Esophagus muscularis mucosa (tissue), 4 donors: ENCODE measurements around the gene LPO. TPM values are rescaled to one million over a fixed set of nuclear protein-coding genes. Genes with fewer than 3 reads are reported as not detected.

Source experiments
- DNase-seq: peaks from one replicate; pipeline ENCODE4 v3.0.0-alpha.2; 2017; ENCODE audit errors: extremely low spot score
- H3K27ac ChIP-seq, 4 donors: fragments of 200-600 bp; sonication (generic); replicated peaks in 1 of 4; 1 replicate in 3 of 4; 2 replicates in 1 of 4; pipeline ENCODE4 v1.5.1; 2016 to 2019; ENCODE audit warnings: mild to moderate bottlenecking in 1 of 4
- H3K27me3 ChIP-seq, 4 donors: fragments of 200-600 bp; sonication (generic); one replicate each; pipeline versions ENCODE4 v1.5.1 to v1.6.0; 2016 to 2019
- H3K36me3 ChIP-seq, 4 donors: fragments of 200-600 bp; sonication (generic); one replicate each; pipeline ENCODE4 v1.5.1; 2016 to 2019
- H3K4me1 ChIP-seq, 4 donors: fragments of 200-600 bp; sonication (generic); one replicate each; pipeline ENCODE4 v1.5.1; 2016 to 2019
- H3K4me3 ChIP-seq, 4 donors: fragments of 200-600 bp; sonication (generic); 1 replicate in 2 of 4; 2 replicates in 2 of 4; pipeline ENCODE4 v1.5.1; 2016 to 2019; ENCODE audit warnings: mild to moderate bottlenecking in 4 of 4, moderate library complexity in 1 of 4
- H3K9me3 ChIP-seq, 4 donors: fragments of 200-600 bp; sonication (generic); 1 replicate in 3 of 4; 2 replicates in 1 of 4; pipeline ENCODE4 v1.5.1; 2016 to 2019
- CTCF ChIP-seq, 3 experiments: fragments of 200-600 bp in 2 of 3; fragments of 450-650 bp in 1 of 3; sonication (generic) in 2 of 3; IDR thresholded peaks; one replicate each; pipeline ENCODE4 v1.5.1; 2017 to 2019; ENCODE audit warnings: antibody characterized with exemption in 3 of 3, mild to moderate bottlenecking in 2 of 3, moderate library complexity in 1 of 3
- EP300 ChIP-seq: sonication (generic); formaldehyde crosslinking; IDR thresholded peaks from one replicate; pipeline ENCODE4 v1.6.1; 2017; ENCODE audit warnings: antibody characterized with exemption
- POLR2A ChIP-seq: fragments of 450-650 bp; IDR thresholded peaks from one replicate; pipeline ENCODE4 v1.6.1; 2017; ENCODE audit warnings: antibody characterized with exemption, moderate library complexity, mild to moderate bottlenecking, low read depth
- POLR2AphosphoS5 ChIP-seq, 2 donors: sonication (generic); formaldehyde crosslinking; IDR thresholded peaks; one replicate each; pipeline ENCODE4 v1.6.1; 2017; ENCODE audit warnings: antibody characterized with exemption in 2 of 2
- WGBS: methylation state at CpG from one replicate; pipeline ENCODE4 v1.1.5; 2018; 5-methylcytosine and 5-hydroxymethylcytosine counted together
- intact Hi-C: fragments of 100-400 bp; cut with DNase I; formaldehyde crosslinking; loops from one replicate; pipeline ENCODE4 v1.15.1; 2023
- total RNA-seq, 4 donors: library from RNA; depleted of rRNA; stranded (reverse); fragments of >200 nt; gene quantifications; one replicate each; pipeline versions ENCODE4 v1.1.0 to v1.2.1, GENCODE V29; 2016

LPO gene
- total RNA-seq, 4 donors from 2014 or later: not detected

GRCh38 chr17:58250344-58251011 is 12.1 kb downstream of the LPO start:
- TF ChIP-seq POLR2AphosphoS5 (IDR thresholded peaks at IDR 0.05) (no peak), EP300 (no peak), CTCF (IDR thresholded peaks at IDR 0.05) (no peak), POLR2A (no peak)
- no peak for DNase-seq
- H3K36me3 ChIP-seq: no peaks in the 10 kb centered on the region
- intact Hi-C loops: no loop called here
- WGBS: 95% methylated on average over 12 of the region's 12 CpGs
- H3K9me3 ChIP-seq: no peaks in the 10 kb centered on the region
- peaks cover 0 to 66% (median 3%) of the 10 kb centered on the region in 4 donors for H3K27me3 ChIP-seq
- peaks cover 7 to 15% (median 12%) of the 10 kb centered on the region in 4 donors for H3K4me1 ChIP-seq
- H3K27ac ChIP-seq: no peak overlapping the region
- no peak overlapping the region for H3K4me3 ChIP-seq

GRCh38 chr17:58252141-58252540 is 13.8 kb downstream of the LPO start:
- peaks cover 0 to 66% (median 3%) of the 10 kb centered on the region in 4 donors for H3K27me3 ChIP-seq
- 71% methylated on average over 8 of the region's 9 CpGs for WGBS
- H3K27ac ChIP-seq: no peak overlapping the region
- no peak for DNase-seq
- intact Hi-C loops: no loop called here
- H3K4me3 ChIP-seq: no peak overlapping the region
- H3K9me3 ChIP-seq: no peaks in the 10 kb centered on the region
- H3K4me1 ChIP-seq: peaks cover 7 to 15% (median 12%) of the 10 kb centered on the region in 4 donors
- TF ChIP-seq CTCF (IDR thresholded peaks at IDR 0.05) (no peak), POLR2AphosphoS5 (IDR thresholded peaks at IDR 0.05) (no peak), POLR2A (no peak), EP300 (no peak)
- no peaks in the 10 kb centered on the region for H3K36me3 ChIP-seq

- H3K27me3 ChIP-seq: peaks cover 0 to 68% (median 3%) of the 10 kb centered on the region in 4 donors
- H3K4me3 ChIP-seq: no peak overlapping the region
- intact Hi-C loops: no loop called here
- no peaks in the 10 kb centered on the region for H3K36me3 ChIP-seq
- 81% methylated on average over 3 of the region's 3 CpGs for WGBS
- H3K4me1 ChIP-seq: peaks cover 7 to 15% (median 12%) of the 10 kb centered on the region in 4 donors
- no peak overlapping the region for H3K27ac ChIP-seq
- TF ChIP-seq CTCF (IDR thresholded peaks at IDR 0.05) (no peak), EP300 (no peak), POLR2A (no peak), POLR2AphosphoS5 (IDR thresholded peaks at IDR 0.05) (no peak)
- no peaks in the 10 kb centered on the region for H3K9me3 ChIP-seq
- DNase-seq: no peak
These were observed 14.7 kb downstream of the LPO start for GRCh38 chr17:58253082-58253481.

GRCh38 chr17:58254803-58255202 is 16.4 kb downstream of the LPO start:
- no peaks in the 10 kb centered on the region for H3K36me3 ChIP-seq
- peaks cover 0 to 54% (median 0%) of the 10 kb centered on the region in 4 donors for H3K27me3 ChIP-seq
- no peak overlapping the region for H3K27ac ChIP-seq
- WGBS: 30% methylated on average over 8 of the region's 8 CpGs
- H3K4me3 ChIP-seq: no peak overlapping the region
- peaks cover 0 to 4% (median 2%) of the 10 kb centered on the region in 4 donors for H3K4me1 ChIP-seq
- TF ChIP-seq EP300 (no peak), CTCF (IDR thresholded peaks at IDR 0.05) (no peak), POLR2AphosphoS5 (IDR thresholded peaks at IDR 0.05) (no peak), POLR2A (no peak)
- no peak for DNase-seq
- intact Hi-C loops: no loop called here
- no peaks in the 10 kb centered on the region for H3K9me3 ChIP-seq

- Histone ChIP-seq H3K4me3 (no peak overlapping the region), H3K4me1 (no peaks in the 10 kb centered on the region), H3K27ac (no peak overlapping the region), H3K27me3 (peaks cover 0 to 42% (median 2%) of the 10 kb centered on the region in 4 donors), H3K36me3 (no peaks in the 10 kb centered on the region), H3K9me3 (no peaks in the 10 kb centered on the region)
- 84% methylated on average over 11 of the region's 11 CpGs for WGBS
- DNase-seq: peak; percentile 55
- intact Hi-C loops: no loop called here
- TF ChIP-seq POLR2A: no peak
- TF ChIP-seq CTCF (IDR thresholded peaks at IDR 0.05): no peak
- no peak for TF ChIP-seq POLR2AphosphoS5 (IDR thresholded peaks at IDR 0.05)
- TF ChIP-seq EP300: no peak
These were observed 23.8 kb downstream of the LPO start for GRCh38 chr17:58262149-58262548.
